IMR-90 (cell line): Measurements from ENCODE around the gene PARVG. TPM values are rescaled to one million over a fixed set of nuclear protein-coding genes. Genes with fewer than 3 reads are reported as not detected.

Source experiments
- ATAC-seq: fragments of 200-7000 bp; cut with Tn5 transposase; 2 replicates; pipeline ENCODE4 v1.9.1; 2020; ENCODE audit warnings: low read depth, mild to moderate bottlenecking, moderate library complexity
- BruUV-seq: library from RNA; stranded (reverse); fragments of 400-500 nt; replicated peaks from 2 replicates; lab custom pipeline; 2021; lab: Mats Ljungman, UMichigan
- CTCF ChIA-PET: fragments of 300-600 bp; formaldehyde crosslinking; extraction: SDS; loops from one replicate; lab custom pipeline; 2021; ENCODE audit warnings: antibody characterized with exemption; lab: Yijun Ruan, JAX
- POLR2A ChIA-PET: fragments of 300-600 bp; sonication (Branson Sonifier 250); formaldehyde crosslinking; loops from one replicate; lab custom pipeline; 2022; ENCODE audit warnings: antibody characterized with exemption; ENCODE audit not compliant: unreplicated experiment; lab: Charles Lee
- DNase-seq: peaks from one replicate; pipeline ENCODE4 v3.0.0; 2013
- H2AFZ ChIP-seq: replicated peaks from 2 replicates; pipeline ENCODE3; 2013; ENCODE audit warnings: low read length, mild to moderate bottlenecking; ENCODE audit not compliant: poor library complexity
- H2AK5ac ChIP-seq: 2 replicates; pipeline ENCODE4 v1.6.1; 2013; ENCODE audit warnings: low read depth, low read length, inconsistent platforms
- H2AK9ac ChIP-seq: replicated peaks from 2 replicates; pipeline ENCODE3; 2013; ENCODE audit warnings: mild to moderate bottlenecking, low read depth, low read length, moderate library complexity; ENCODE audit not compliant: poor library complexity
- H2BK120ac ChIP-seq: 2 replicates; pipeline ENCODE4 v1.6.1; 2013; ENCODE audit warnings: low read depth, low read length, inconsistent platforms
- H2BK15ac ChIP-seq: 3 replicates; pipeline ENCODE4 v1.6.1; 2013; ENCODE audit warnings: low read depth, low read length, inconsistent platforms
- H2BK20ac ChIP-seq: 2 replicates; pipeline ENCODE4 v1.6.1; 2013; ENCODE audit warnings: low read depth, mild to moderate bottlenecking, inconsistent platforms, low read length, moderate library complexity
- H2BK5ac ChIP-seq: 2 replicates; pipeline ENCODE4 v1.6.1; 2013; ENCODE audit warnings: mild to moderate bottlenecking, low read depth, low read length, inconsistent platforms; ENCODE audit not compliant: poor library complexity, severe bottlenecking
- H3K14ac ChIP-seq: replicated peaks from 2 replicates; pipeline ENCODE4 v1.6.1; 2013; ENCODE audit warnings: low read depth, low read length, inconsistent platforms
- H3K18ac ChIP-seq: 2 replicates; pipeline ENCODE4 v1.6.1; 2013; ENCODE audit warnings: low read depth, low read length, control low read depth
- H3K23ac ChIP-seq: 2 replicates; pipeline ENCODE4 v1.6.1; 2013; ENCODE audit warnings: low read depth, low read length, inconsistent platforms
- H3K27ac ChIP-seq: 2 replicates; pipeline ENCODE4 v1.5.1; 2013; ENCODE audit warnings: mild to moderate bottlenecking, control low read depth, low read length; ENCODE audit not compliant: insufficient read depth
- H3K27me3 ChIP-seq: 2 replicates; pipeline ENCODE4 v1.6.1; 2013; ENCODE audit warnings: low read length; ENCODE audit not compliant: control insufficient read depth, insufficient read depth
- H3K36me3 ChIP-seq: 2 replicates; pipeline ENCODE4 v1.6.1; 2013; ENCODE audit warnings: low read length, mixed read lengths; ENCODE audit not compliant: control insufficient read depth, insufficient read depth
- H3K4ac ChIP-seq: 2 replicates; pipeline ENCODE4 v1.6.1; 2013; ENCODE audit warnings: low read depth, low read length, inconsistent platforms
- H3K4me1 ChIP-seq: 2 replicates; pipeline ENCODE4 v1.6.1; 2013; ENCODE audit warnings: low read length, mixed read lengths; ENCODE audit not compliant: control insufficient read depth, insufficient read depth
- H3K4me2 ChIP-seq: 2 replicates; pipeline ENCODE4 v1.6.1; 2013; ENCODE audit warnings: low read depth, mild to moderate bottlenecking, control low read depth, low read length, moderate library complexity
- H3K4me3 ChIP-seq: 2 replicates; pipeline ENCODE4 v1.5.1; 2013; ENCODE audit warnings: low read depth, mild to moderate bottlenecking, control low read depth, low read length, moderate library complexity; ENCODE audit not compliant: insufficient read depth
- H3K56ac ChIP-seq: 2 replicates; pipeline ENCODE4 v1.6.1; 2013; ENCODE audit warnings: low read length, inconsistent platforms; ENCODE audit not compliant: insufficient read depth; ENCODE audit errors: extremely low read depth
- H3K79me1 ChIP-seq, 2 experiments: 2 replicates each; pipeline ENCODE4 v1.6.1; 2013; ENCODE audit warnings: low read length in 2 of 2, inconsistent platforms in 1 of 2, low read depth in 1 of 2
- H3K9ac ChIP-seq: 2 replicates; pipeline ENCODE4 v1.6.1; 2013; ENCODE audit warnings: low read depth, low read length, control low read depth
- H3K9me1 ChIP-seq: 2 replicates; pipeline ENCODE4 v1.6.1; 2013; ENCODE audit warnings: low read length, inconsistent platforms; ENCODE audit not compliant: insufficient read depth
- H3K9me3 ChIP-seq: 2 replicates; pipeline ENCODE4 v1.6.1; 2013; ENCODE audit warnings: low read length; ENCODE audit not compliant: control insufficient read depth, insufficient read depth
- H4K20me1 ChIP-seq: 2 replicates; pipeline ENCODE4 v1.6.1; 2013; ENCODE audit warnings: low read length, inconsistent platforms; ENCODE audit not compliant: insufficient read depth
- H4K5ac ChIP-seq: 2 replicates; pipeline ENCODE4 v1.6.1; 2013; ENCODE audit warnings: mild to moderate bottlenecking, low read depth, low read length, control low read depth
- H4K8ac ChIP-seq, 2 experiments: 2 replicates each; pipeline ENCODE4 v1.6.1; 2013; ENCODE audit warnings: low read depth in 2 of 2, low read length in 2 of 2, control low read depth in 1 of 2, inconsistent platforms in 1 of 2
- H4K91ac ChIP-seq: 2 replicates; pipeline ENCODE4 v1.6.1; 2013; ENCODE audit warnings: low read depth, low read length, inconsistent platforms; ENCODE audit not compliant: insufficient read depth
- BHLHE40 ChIP-seq: fragments of 150-350 bp; IDR thresholded peaks from 2 replicates; pipeline ENCODE4 v1.6.1; 2016; ENCODE audit warnings: mild to moderate bottlenecking, low read depth, low read length
- CEBPB ChIP-seq: IDR thresholded peaks from 2 replicates; pipeline ENCODE4 v1.6.1; 2012; ENCODE audit warnings: low read depth, low read length, improper control_type of control experiment
- CHD1 ChIP-seq: IDR thresholded peaks from 2 replicates; pipeline ENCODE4 v1.6.1; 2012; ENCODE audit warnings: low read depth, low read length, improper control_type of control experiment
- FOS ChIP-seq: fragments of 150-350 bp; IDR thresholded peaks from 2 replicates; pipeline ENCODE4 v1.6.1; 2016; ENCODE audit warnings: low read depth, low read length
- MAFK ChIP-seq: IDR thresholded peaks from 2 replicates; pipeline ENCODE4 v1.6.1; 2012; ENCODE audit warnings: low read depth, low read length, improper control_type of control experiment
- MAZ ChIP-seq: IDR thresholded peaks from 2 replicates; pipeline ENCODE4 v1.6.1; 2012; ENCODE audit warnings: low read depth, mild to moderate bottlenecking, low read length, improper control_type of control experiment, moderate library complexity, borderline replicate concordance
- NFE2L2 ChIP-seq: fragments of 150-350 bp; IDR thresholded peaks from 2 replicates; pipeline ENCODE4 v1.6.1; 2016; ENCODE audit warnings: low read depth, mild to moderate bottlenecking, low read length
- POLR2A ChIP-seq: IDR thresholded peaks from 2 replicates; pipeline ENCODE4 v1.6.1; 2012; ENCODE audit warnings: mild to moderate bottlenecking, low read depth, low read length
- RAD21 ChIP-seq: IDR thresholded peaks from 2 replicates; pipeline ENCODE4 v1.6.1; 2012; ENCODE audit warnings: low read length, improper control_type of control experiment
- RCOR1 ChIP-seq: IDR thresholded peaks from 2 replicates; pipeline ENCODE4 v1.6.1; 2012; ENCODE audit warnings: mild to moderate bottlenecking, low read length, improper control_type of control experiment; ENCODE audit not compliant: insufficient replicate concordance
- SMC3 ChIP-seq: fragments of 150-350 bp; IDR thresholded peaks from 2 replicates; pipeline ENCODE4 v1.6.1; 2016; ENCODE audit warnings: low read depth, mild to moderate bottlenecking, antibody characterized with exemption, low read length, moderate library complexity
- WGBS, 2 experiments: methylation state at CpG; one replicate each; pipeline versions ENCODE4 v1.1.5 to v1.1.7; 2013; ENCODE audit warnings: missing lambda C conversion rate in 2 of 2; ENCODE audit not compliant: insufficient read length in 1 of 2; ENCODE audit errors: extremely low coverage in 2 of 2; 5-methylcytosine and 5-hydroxymethylcytosine counted together
- dilution Hi-C: fragments of 300-500 bp; cut with HindIII; formaldehyde crosslinking; loops from one replicate; pipeline ENCODE4 v1.14.3; 2018; ENCODE audit warnings: low sequenced_read_pairs; ENCODE audit not compliant: unreplicated experiment
- in situ Hi-C: fragments of 300-500 bp; cut with MboI; formaldehyde crosslinking; loops from 3 replicates; pipeline ENCODE4 v1.14.3; 2019; ENCODE audit warnings: low sequenced_read_pairs, inconsistent platforms, mixed read lengths
- intact Hi-C: fragments of 100-400 bp; cut with micrococcal nuclease; formaldehyde crosslinking; loops from 2 replicates; pipeline ENCODE4 v1.10.0; 2022
- polyA plus RNA-seq, 3 experiments: library from polyadenylated mRNA; depleted of rRNA; stranded (reverse); fragments of >200 nt; gene quantifications; 2 replicates each; pipeline ENCODE4 v1.2.3, GENCODE V29; 2012; ENCODE audit warnings: low replicate concordance in 1 of 3
- total RNA-seq: library from RNA; depleted of rRNA; stranded (reverse); fragments of >200 nt; gene quantifications from 2 replicates; pipeline ENCODE4 v1.2.3, GENCODE V29; 2012
- TF ChIP-seq, protein P1 (sequence below): conservative IDR thresholded peaks from 2 replicates; pipeline ENCODE4 v1.5.1; 2012; ENCODE audit warnings: mild to moderate bottlenecking, low read depth, low read length, improper control_type of control experiment
- TF ChIP-seq, protein P2 (sequence below): fragments of 150-350 bp; IDR thresholded peaks from 2 replicates; pipeline ENCODE4 v1.6.1; 2016; ENCODE audit warnings: low read depth, mild to moderate bottlenecking, low read length, moderate library complexity, borderline replicate concordance
- TF ChIP-seq, protein P3 (sequence below): fragments of 150-350 bp; IDR thresholded peaks from 2 replicates; pipeline ENCODE4 v1.6.1; 2017; ENCODE audit warnings: mild to moderate bottlenecking, antibody characterized with exemption, low read length, low read depth

Gene PARVG
- total and polyA plus RNA-seq, 2 of the 4 experiments (the other 2 are of a cell fraction) = not detected

GRCh38 chr22:44171561-44171960 is 9.2 kb upstream of the PARVG start:
- Histone ChIP-seq H3K4me1 (no peaks in the 10 kb centered on the region), H3K27ac (no peak overlapping the region), H3K9me1 (peaks cover 4% of the 10 kb centered on the region; the same call in 1 of the 2 replicates), H4K5ac (no peak overlapping the region), H3K4ac (no peak overlapping the region), H3K56ac (no peak overlapping the region), H2BK20ac (no peak overlapping the region), H2AK9ac (no peak overlapping the region), H4K91ac (no peak overlapping the region), H3K36me3 (peaks cover 2% of the 10 kb centered on the region; the same call in 1 of the 2 replicates), H3K4me3 (no peak overlapping the region), H2AFZ (no peak overlapping the region), H3K18ac (no peak overlapping the region), H3K14ac (no peak overlapping the region), H3K23ac (no peak overlapping the region), H4K8ac (no peak overlapping the region), H3K27me3 (no peaks in the 10 kb centered on the region), H3K4me2 (no peak overlapping the region), H3K79me1 (no peaks in the 10 kb centered on the region), H2BK15ac (no peak overlapping the region), H3K9ac (no peak overlapping the region), H3K9me3 (no peaks in the 10 kb centered on the region), H2BK5ac (no peak overlapping the region), H2AK5ac (no peak overlapping the region), H2BK120ac (no peak overlapping the region), H4K20me1 (no peaks in the 10 kb centered on the region)
- in situ Hi-C loops = no loop called here
- dilution Hi-C loops = no loop called here
- ATAC-seq (no peak), DNase-seq (no peak)
- intact Hi-C loops = no loop called here
- WGBS, 2 experiments = no CpG with 5 or more reads among the region's 6 CpGs
- ChIA-PET POLR2A (no interaction called here), CTCF (no interaction called here)
- TF ChIP-seq NFE2L2 (no peak), CHD1 (no peak), MAZ (no peak), RCOR1 (no peak), SMC3 (no peak), CEBPB (no peak), FOS (no peak), MAFK (no peak), BHLHE40 (no peak), POLR2A (no peak), RAD21 (no peak)
- TF ChIP-seq, protein P1, sequence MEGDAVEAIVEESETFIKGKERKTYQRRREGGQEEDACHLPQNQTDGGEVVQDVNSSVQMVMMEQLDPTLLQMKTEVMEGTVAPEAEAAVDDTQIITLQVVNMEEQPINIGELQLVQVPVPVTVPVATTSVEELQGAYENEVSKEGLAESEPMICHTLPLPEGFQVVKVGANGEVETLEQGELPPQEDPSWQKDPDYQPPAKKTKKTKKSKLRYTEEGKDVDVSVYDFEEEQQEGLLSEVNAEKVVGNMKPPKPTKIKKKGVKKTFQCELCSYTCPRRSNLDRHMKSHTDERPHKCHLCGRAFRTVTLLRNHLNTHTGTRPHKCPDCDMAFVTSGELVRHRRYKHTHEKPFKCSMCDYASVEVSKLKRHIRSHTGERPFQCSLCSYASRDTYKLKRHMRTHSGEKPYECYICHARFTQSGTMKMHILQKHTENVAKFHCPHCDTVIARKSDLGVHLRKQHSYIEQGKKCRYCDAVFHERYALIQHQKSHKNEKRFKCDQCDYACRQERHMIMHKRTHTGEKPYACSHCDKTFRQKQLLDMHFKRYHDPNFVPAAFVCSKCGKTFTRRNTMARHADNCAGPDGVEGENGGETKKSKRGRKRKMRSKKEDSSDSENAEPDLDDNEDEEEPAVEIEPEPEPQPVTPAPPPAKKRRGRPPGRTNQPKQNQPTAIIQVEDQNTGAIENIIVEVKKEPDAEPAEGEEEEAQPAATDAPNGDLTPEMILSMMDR = no peak
- TF ChIP-seq, protein P2, sequence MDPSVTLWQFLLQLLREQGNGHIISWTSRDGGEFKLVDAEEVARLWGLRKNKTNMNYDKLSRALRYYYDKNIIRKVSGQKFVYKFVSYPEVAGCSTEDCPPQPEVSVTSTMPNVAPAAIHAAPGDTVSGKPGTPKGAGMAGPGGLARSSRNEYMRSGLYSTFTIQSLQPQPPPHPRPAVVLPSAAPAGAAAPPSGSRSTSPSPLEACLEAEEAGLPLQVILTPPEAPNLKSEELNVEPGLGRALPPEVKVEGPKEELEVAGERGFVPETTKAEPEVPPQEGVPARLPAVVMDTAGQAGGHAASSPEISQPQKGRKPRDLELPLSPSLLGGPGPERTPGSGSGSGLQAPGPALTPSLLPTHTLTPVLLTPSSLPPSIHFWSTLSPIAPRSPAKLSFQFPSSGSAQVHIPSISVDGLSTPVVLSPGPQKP = no peak
- TF ChIP-seq, protein P3, sequence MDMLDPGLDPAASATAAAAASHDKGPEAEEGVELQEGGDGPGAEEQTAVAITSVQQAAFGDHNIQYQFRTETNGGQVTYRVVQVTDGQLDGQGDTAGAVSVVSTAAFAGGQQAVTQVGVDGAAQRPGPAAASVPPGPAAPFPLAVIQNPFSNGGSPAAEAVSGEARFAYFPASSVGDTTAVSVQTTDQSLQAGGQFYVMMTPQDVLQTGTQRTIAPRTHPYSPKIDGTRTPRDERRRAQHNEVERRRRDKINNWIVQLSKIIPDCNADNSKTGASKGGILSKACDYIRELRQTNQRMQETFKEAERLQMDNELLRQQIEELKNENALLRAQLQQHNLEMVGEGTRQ = no peak
- no TSS peak for BruUV-seq
